ENCODE data around the gene LTB4R2.
A peak's percentile ranks its signal among the peaks of the same experiment; 100 is the strongest.

Gene LTB4R2

GRCh38 chr14:24329736-24330135 lies 19.8 kb downstream of the LTB4R2 start:
- DNase-seq (ENCODE audit: low read depth) = no peak
- no peak for TF ChIP-seq CTCF (conservative IDR thresholded peaks at IDR 0.05; ENCODE audit: low read depth, low read length)
- no peak overlapping the region for H3K4me3 ChIP-seq (ENCODE audit: low read depth, low read length)

- no peak overlapping the region for H3K4me3 ChIP-seq (ENCODE audit: low read depth, low read length)
- no peak for DNase-seq (ENCODE audit: low read depth)
- no peak for TF ChIP-seq CTCF (conservative IDR thresholded peaks at IDR 0.05; ENCODE audit: low read depth, low read length)
These were observed 21.2 kb downstream of the LTB4R2 start for GRCh38 chr14:24330973-24331674.

GRCh38 chr14:24331731-24332267 lies 21.9 kb downstream of the LTB4R2 start:
- H3K4me3 ChIP-seq (ENCODE audit: low read depth, low read length) = no peak overlapping the region
- no peak for DNase-seq (ENCODE audit: low read depth)
- TF ChIP-seq CTCF (conservative IDR thresholded peaks at IDR 0.05; ENCODE audit: low read depth, low read length) = no peak

GRCh38 chr14:24332268-24332993 lies 22.5 kb downstream of the LTB4R2 start:
- TF ChIP-seq CTCF (conservative IDR thresholded peaks at IDR 0.05; ENCODE audit: low read depth, low read length) = peak; percentile 81
- peak overlapping the region; percentile 14 for H3K4me3 ChIP-seq (ENCODE audit: low read depth, low read length)
- peak; percentile 62 for DNase-seq (ENCODE audit: low read depth)

- no peak for DNase-seq (ENCODE audit: low read depth)
- peak within 1 kb of the TSS; percentile 22 for H3K4me3 ChIP-seq (ENCODE audit: low read depth, low read length)
- TF ChIP-seq CTCF (conservative IDR thresholded peaks at IDR 0.05; ENCODE audit: low read depth, low read length) = no peak
These were observed 24.7 kb downstream of the LTB4R2 start, which contains the start of gene ADCY4 for GRCh38 chr14:24334431-24335291. Gene ADCY4, minus strand, starts transcription at chr14:24335071. Its CDS starts 419 bp downstream, at chr14:24334652.

- H3K4me3 ChIP-seq (ENCODE audit: low read depth, low read length) = no peak overlapping the region
- DNase-seq (ENCODE audit: low read depth) = no peak
- TF ChIP-seq CTCF (conservative IDR thresholded peaks at IDR 0.05; ENCODE audit: low read depth, low read length) = no peak
These were observed 25.7 kb downstream of the LTB4R2 start for GRCh38 chr14:24335461-24336171.

All from choroid plexus epithelial cell (primary cell).